ENCODE data around the gene MAPK8IP2.

The MAPK8IP2 gene

GRCh38 chr22:50576070-50576469, 24.5 kb upstream of the MAPK8IP2 start:
- DNase-seq, result no peak

- DNase-seq, result no peak
Observed at GRCh38 chr22:50576806-50577696, 23.5 kb upstream of the MAPK8IP2 start.

GRCh38 chr22:50577697-50577986, 23.0 kb upstream of the MAPK8IP2 start:
- DNase-seq, result no peak

- no peak for DNase-seq
Observed at GRCh38 chr22:50577987-50578775, 22.4 kb upstream of the MAPK8IP2 start, which contains the start of gene CPT1B. Gene CPT1B, minus strand, starts transcription at chr22:50578427. Its CDS starts 512 bp downstream, at chr22:50577915.

GRCh38 chr22:50578776-50579310, 21.8 kb upstream of the MAPK8IP2 start:
- DNase-seq, result no peak

DNA sequence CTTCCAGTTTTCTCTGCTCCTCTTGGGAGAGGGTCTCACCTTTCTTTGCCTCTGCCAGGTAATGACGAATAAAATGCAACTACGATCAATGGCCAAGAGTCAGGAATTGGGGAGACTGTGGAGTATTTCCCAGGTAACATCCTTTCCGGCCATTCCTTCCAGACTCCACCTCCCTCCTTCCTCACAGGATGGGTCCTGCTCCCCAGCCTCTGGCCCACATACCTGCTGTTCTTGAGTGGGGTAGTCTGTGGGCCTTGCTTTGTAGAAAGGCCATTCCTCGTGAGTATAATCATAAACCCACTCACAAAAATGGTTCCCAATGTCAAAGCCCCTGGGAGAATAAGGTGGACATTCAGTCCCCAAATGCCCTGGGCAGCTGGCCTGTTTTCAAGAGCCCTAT, 20.8 kb upstream of the MAPK8IP2 start:
- no peak for DNase-seq

DNA sequence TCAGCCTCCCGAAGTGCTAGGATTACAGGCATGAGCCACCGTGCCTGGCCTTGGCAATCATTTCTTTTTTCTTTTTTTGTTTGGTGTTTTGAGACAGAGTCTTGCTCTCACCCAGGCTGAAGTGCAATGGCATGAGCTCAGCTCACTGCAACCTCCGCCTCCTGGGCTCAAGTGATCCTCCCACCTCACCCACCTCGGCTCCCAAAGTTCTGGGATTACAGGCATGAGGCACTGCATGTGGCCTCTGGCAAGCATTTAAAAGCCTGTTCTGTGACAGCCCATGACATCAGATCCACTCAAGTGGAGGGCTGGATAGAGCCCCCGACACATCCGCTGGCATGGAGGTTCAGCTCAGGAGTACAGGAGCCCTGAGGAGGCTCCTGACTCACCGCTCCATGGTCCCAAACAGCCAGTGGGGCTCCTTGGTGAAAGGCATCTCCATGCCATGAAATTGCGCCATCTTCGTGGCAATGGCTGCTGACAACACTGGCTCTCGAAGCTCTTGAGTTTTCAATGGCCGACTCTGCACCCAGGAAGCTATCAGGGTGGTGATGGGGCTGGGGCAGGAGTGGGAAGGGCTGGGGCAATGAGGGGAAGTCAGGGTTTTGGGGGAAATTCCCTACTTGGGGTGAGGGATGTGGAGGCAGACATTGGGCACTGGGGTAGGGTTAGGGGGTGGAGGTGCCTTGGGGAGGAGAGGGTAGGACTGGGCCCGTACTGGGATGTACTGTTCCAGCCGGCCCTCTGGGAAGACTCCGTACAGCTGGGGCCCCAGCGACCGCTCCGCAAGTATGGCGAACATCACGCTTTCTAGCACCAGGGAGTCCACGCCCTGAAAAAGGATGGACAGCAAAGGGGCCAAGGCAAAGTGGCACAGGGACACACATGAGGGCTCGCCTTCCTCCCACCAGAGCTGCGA, 19.3 kb upstream of the MAPK8IP2 start:
- no peak for DNase-seq

- peak; percentile 18 to 29 for DNase-seq
Observed at GRCh38 chr22:50581950-50582492, 18.6 kb upstream of the MAPK8IP2 start.

DNA sequence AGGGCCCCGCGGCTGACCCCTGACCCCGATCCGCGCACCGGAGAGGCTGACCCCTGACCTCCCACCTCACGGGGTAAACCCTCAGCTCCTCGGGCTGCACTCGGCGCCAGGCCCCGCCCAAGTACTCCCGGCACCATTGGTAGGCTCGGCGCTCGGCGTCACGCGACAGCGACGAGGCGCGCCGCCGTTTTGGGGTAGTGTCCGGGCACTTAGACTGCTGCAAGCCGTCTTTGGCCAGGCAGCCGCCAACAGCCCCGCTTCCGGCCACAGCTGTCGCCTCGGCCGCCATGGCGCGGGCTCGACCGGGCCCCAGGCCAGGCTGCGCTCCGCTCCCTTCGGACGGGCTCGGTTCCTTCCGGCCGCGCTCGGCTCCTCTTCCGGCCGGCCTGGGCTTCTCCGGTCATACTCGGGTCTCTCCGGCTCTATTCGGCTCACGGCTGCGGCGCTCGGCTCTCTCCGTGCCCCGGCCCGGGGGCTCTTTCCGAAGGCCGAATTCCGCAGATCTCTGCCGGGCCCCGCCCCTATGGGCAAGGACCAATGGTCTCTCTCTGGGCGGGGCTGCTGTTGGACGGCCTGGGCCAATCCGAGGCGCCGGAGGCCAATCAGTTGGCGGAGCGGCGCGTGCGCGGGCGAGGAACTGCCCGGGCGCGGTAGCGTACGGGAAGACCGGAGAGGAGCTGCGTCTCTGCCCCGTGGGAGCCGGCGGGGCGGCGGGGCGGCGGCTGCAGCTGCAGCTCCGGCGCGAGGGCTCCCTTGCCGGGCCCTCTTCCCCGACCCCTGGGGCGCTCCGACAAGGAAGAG, 17.9 kb upstream of the MAPK8IP2 start, which contains the start of gene CHKB:
CHKB (minus strand) TSS at position 357 of the 801 bp plus-strand sequence; CDS start at position 289, 68 bp downstream.
- DNase-seq, result peak; percentile 97 to 99

DNA sequence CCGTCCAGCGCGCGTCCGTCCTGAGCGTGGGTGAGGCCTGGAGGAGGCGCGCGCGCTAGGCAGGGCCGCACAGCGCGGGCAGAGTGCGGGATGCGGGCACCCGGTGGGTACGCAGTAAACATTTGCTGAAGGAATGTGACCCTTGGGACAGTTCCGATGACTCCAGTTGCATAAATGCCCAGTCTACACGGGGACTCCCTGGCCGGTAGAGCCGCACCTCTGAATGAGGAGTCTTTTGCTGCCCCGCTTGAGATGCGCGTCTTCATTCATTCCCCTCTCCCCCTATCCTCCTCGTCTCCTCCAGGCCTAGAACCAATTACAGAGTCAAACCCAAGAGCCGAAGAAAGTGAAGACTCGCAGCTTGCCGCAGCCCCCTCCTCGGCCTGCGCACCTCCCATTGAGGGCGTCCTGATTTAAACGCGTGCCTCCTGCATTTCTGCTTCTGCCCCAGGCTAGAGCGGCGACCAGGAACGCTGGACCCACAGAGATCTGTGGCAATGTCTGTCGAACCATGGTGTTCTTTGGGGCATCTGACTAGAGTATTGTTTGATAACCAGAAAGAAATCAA, 17.2 kb upstream of the MAPK8IP2 start:
- no peak for DNase-seq

DNA sequence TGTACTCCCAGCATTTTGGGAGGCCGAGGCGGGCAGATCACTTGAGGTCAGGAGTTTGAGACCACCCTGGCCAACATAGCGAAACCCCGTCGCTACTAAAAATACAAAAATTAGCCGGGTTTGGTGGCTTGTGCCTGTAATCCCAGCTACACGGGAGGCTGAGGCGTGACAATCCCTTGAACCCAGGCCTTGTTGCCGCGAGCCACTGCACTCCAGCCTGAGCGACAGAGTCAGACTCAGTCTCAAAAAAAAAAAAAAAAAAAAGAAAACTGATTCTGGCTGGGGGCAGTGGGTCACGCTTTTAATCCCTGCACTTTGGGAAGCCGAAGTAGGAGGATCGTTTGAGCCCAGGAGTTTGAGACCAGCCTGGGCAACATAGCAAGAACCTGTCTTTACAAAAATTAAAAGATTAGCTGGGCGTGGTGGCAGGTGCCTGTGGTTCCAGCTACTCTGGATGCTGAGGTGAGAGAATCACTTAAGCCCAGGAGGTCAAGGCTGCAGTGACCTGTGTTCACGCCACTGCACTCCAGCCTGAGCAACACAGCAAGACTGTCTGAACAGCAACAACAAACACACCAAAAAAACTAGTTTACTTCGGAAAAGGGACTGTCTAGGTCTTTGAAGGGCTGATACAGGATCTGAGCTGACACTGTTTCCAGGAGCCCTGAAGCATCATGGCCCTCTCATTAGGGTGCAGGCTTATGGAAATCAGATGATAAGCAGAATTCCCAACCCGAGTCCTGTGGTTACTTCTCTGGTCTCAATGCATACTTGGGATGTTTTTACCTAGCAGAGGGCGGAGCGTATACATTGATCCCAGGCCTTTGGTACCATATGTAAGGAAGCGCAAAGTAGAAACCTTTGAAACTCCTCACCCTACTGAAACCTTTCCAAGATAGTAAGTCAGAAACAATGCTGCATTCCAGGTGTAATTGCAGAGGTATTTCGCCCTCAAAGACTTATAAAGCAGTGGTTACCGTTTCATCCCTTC, 16.2 kb upstream of the MAPK8IP2 start:
- DNase-seq, result no peak

DNA sequence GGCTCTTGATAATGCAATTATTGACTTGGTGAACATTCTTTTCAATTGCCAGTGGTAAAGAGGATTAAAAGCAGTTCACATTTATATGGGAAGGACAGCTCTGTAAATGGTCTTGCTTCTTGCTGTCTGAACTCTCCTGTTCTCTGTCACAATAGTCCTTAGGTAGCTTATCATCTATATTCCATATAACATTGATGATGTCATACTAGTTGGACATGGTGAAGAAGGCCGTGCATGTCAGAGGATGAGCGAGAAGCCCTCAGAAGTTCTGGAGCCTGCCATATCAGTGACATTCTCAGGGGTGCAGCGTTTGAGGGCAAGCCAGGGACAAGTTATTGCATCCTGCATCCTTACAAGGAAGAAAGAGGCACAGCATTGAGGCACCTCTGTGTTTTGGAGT, 15.4 kb upstream of the MAPK8IP2 start:
- no peak for DNase-seq

GRCh38 chr22:50585781-50586180, 14.8 kb upstream of the MAPK8IP2 start:
- DNase-seq, result no peak

- no peak for DNase-seq
Observed at GRCh38 chr22:50586416-50586815, 14.2 kb upstream of the MAPK8IP2 start.

DNA sequence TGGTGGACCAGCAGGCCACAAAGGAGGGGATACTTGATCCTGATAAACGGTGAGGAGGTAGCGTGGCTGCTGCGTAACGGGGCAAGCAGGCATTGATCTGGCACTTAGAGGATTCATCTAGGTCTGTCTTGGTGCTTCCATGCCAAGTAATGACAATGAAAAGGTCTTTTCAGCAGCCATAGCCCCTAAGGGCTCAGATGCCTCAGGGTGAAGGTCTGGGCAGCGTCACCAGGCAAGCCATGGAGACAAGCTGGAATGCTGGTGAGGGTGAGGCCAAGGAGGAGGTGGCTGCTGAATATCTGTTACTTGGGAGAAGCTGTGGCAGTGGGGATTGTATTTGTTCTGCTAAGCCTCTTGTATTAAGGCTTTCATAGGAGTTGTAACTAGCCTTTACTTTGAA, 13.2 kb upstream of the MAPK8IP2 start:
- no peak for DNase-seq

GRCh38 chr22:50595189-50595588, 5.4 kb upstream of the MAPK8IP2 start:
- DNase-seq, result no peak

GRCh38 chr22:50597097-50597496, 3.5 kb upstream of the MAPK8IP2 start:
- DNase-seq, result no peak

- peak; percentile 32 to 52 for DNase-seq
Observed at GRCh38 chr22:50599816-50600455, 657 bp upstream of the MAPK8IP2 start.
